GM12878 (cell line): Measurements from ENCODE around the gene RASGRP3. TPM values are rescaled to one million over a fixed set of nuclear protein-coding genes. Genes with fewer than 3 reads are reported as not detected.

ENCODE experiments used
- ATAC-seq: fragments of 200-7000 bp; cut with Tn5 transposase; 3 replicates; pipeline ENCODE4 v1.9.1; 2020; ENCODE audit warnings: mild to moderate bottlenecking, moderate library complexity
- BruUV-seq: library from RNA; stranded (reverse); fragments of 400-500 nt; replicated peaks from 2 replicates; lab custom pipeline; 2021; lab: Mats Ljungman, UMichigan
- CTCF ChIA-PET: fragments of 300-600 bp; sonication (Branson Sonifier 250); formaldehyde crosslinking; extraction: SDS; loops from one replicate; lab custom pipeline; 2021; ENCODE audit warnings: inconsistent platforms; lab: Yijun Ruan, JAX
- POLR2A ChIA-PET: fragments of 350-600 bp; formaldehyde crosslinking; extraction: SDS; loops from one replicate; lab custom pipeline; 2021; ENCODE audit warnings: inconsistent platforms; lab: Charles Lee
- RAD21 ChIA-PET: fragments of 300-600 bp; sonication (Branson Sonifier 250); formaldehyde crosslinking; loops from one replicate; lab custom pipeline; 2023; ENCODE audit warnings: antibody characterized with exemption; ENCODE audit not compliant: unreplicated experiment; lab: Charles Lee
- SMC1A ChIA-PET: fragments of 300-600 bp; sonication (Branson Sonifier 250); formaldehyde crosslinking; loops from one replicate; lab custom pipeline; 2023; ENCODE audit not compliant: unreplicated experiment, uncharacterized antibody; lab: Charles Lee
- DNase-seq: peaks from one replicate; pipeline ENCODE4 v3.0.0-alpha.2; 2011; ENCODE audit warnings: low read depth, low spot score
- FAIRE-seq: peaks from 3 replicates; lab custom pipeline; 2011; peaks lifted over from hg19 to GRCh38; lab: Jason Lieb, UNC
- H2AFZ ChIP-seq: 2 replicates; pipeline ENCODE4 v1.6.0; 2011; ENCODE audit warnings: low read depth, low read length, control low read depth; ENCODE audit not compliant: control insufficient read depth
- H3K27ac ChIP-seq: 2 replicates; pipeline ENCODE4 v1.5.1; 2011; ENCODE audit warnings: control low read depth; ENCODE audit not compliant: control insufficient read depth, insufficient read depth
- H3K27me3 ChIP-seq, 2 experiments: replicated peaks in 1 of 2; 2 replicates each; pipeline versions ENCODE4 v1.6.0 to v1.6.1; 2011; ENCODE audit warnings: low read length in 1 of 2; ENCODE audit not compliant: control insufficient read depth in 2 of 2, insufficient read depth in 2 of 2
- H3K36me3 ChIP-seq, 2 experiments: 2 replicates each; pipeline ENCODE4 v1.5.1; 2011; ENCODE audit warnings: low read length in 1 of 2; ENCODE audit not compliant: control insufficient read depth in 2 of 2, insufficient read depth in 2 of 2
- H3K4me1 ChIP-seq: 2 replicates; pipeline ENCODE4 v1.6.1; 2011; ENCODE audit warnings: mild to moderate bottlenecking, low read length, moderate library complexity, mixed read lengths; ENCODE audit not compliant: control insufficient read depth, insufficient read depth
- H3K4me2 ChIP-seq: 2 replicates; pipeline ENCODE4 v1.6.0; 2011; ENCODE audit warnings: control low read depth; ENCODE audit not compliant: control insufficient read depth, insufficient read depth
- H3K4me3 ChIP-seq: fragments of 200-600 bp; sonication (generic); 2 replicates; pipeline ENCODE4 v1.5.1; 2016
- H3K79me2 ChIP-seq: 2 replicates; pipeline ENCODE4 v1.6.0; 2011; ENCODE audit warnings: low read length; ENCODE audit not compliant: control insufficient read depth, insufficient read depth
- H3K9ac ChIP-seq: 2 replicates; pipeline ENCODE4 v1.8.0; 2011; ENCODE audit warnings: low read length, control low read depth, mixed read lengths; ENCODE audit not compliant: control insufficient read depth, insufficient read depth
- H3K9me3 ChIP-seq: replicated peaks from 3 replicates; pipeline ENCODE4 v1.5.1; 2011; ENCODE audit warnings: mild to moderate bottlenecking, low read length; ENCODE audit not compliant: control insufficient read depth, insufficient read depth
- H4K20me1 ChIP-seq: 2 replicates; pipeline ENCODE4 v1.6.0; 2011; ENCODE audit not compliant: control insufficient read depth, insufficient read depth
- ATF7 ChIP-seq: fragments of 450-650 bp; IDR thresholded peaks from 2 replicates; pipeline ENCODE4 v1.6.1; 2016; ENCODE audit warnings: low read depth, mild to moderate bottlenecking
- BCL11A ChIP-seq: IDR thresholded peaks from 2 replicates; pipeline ENCODE4 v1.6.1; 2011; ENCODE audit warnings: low read depth, low read length
- CEBPB ChIP-seq, 2 experiments: fragments of 150-350 bp in 1 of 2; IDR thresholded peaks; 2 replicates each; pipeline ENCODE4 v1.6.1; 2012 to 2014; ENCODE audit warnings: low read depth in 2 of 2, low read length in 2 of 2, borderline replicate concordance in 1 of 2, inconsistent platforms in 1 of 2
- CREB1 ChIP-seq: IDR thresholded peaks from 2 replicates; pipeline ENCODE4 v1.6.1; 2012; ENCODE audit warnings: low read depth, mild to moderate bottlenecking, inconsistent platforms
- DPF2 ChIP-seq: fragments of 450-650 bp; IDR thresholded peaks from 2 replicates; pipeline ENCODE4 v1.6.1; 2017; ENCODE audit warnings: mild to moderate bottlenecking
- EED ChIP-seq: sonication (generic); IDR thresholded peaks from 2 replicates; pipeline ENCODE4 v1.6.1; 2016; ENCODE audit warnings: antibody characterized with exemption, low read depth
- EGR1 ChIP-seq, 2 experiments: IDR thresholded peaks; 1 replicate in 1 of 2; 2 replicates in 1 of 2; pipeline ENCODE4 v1.6.1; 2011 to 2012; ENCODE audit warnings: low read depth in 2 of 2, low read length in 2 of 2, borderline replicate concordance in 1 of 2, mild to moderate bottlenecking in 1 of 2, moderate library complexity in 1 of 2
- EP300 ChIP-seq, 2 experiments: fragments of 150-350 bp in 1 of 2; IDR thresholded peaks; 2 replicates each; pipeline ENCODE4 v1.6.1; 2011 to 2012; ENCODE audit warnings: low read depth in 2 of 2, low read length in 2 of 2, borderline replicate concordance in 1 of 2, improper control_type of control experiment in 1 of 2, inconsistent platforms in 1 of 2; ENCODE audit not compliant: control insufficient read depth in 1 of 2
- GABPA ChIP-seq: IDR thresholded peaks from 2 replicates; pipeline ENCODE4 v1.6.1; 2014; ENCODE audit warnings: antibody characterized with exemption, low read depth, mild to moderate bottlenecking, inconsistent platforms
- IKZF2 ChIP-seq, 2 experiments: fragments of 450-650 bp; IDR thresholded peaks; 2 replicates each; pipeline ENCODE4 v1.6.1; 2017; ENCODE audit warnings: mild to moderate bottlenecking in 2 of 2, moderate library complexity in 2 of 2
- JUNB ChIP-seq: IDR thresholded peaks from 2 replicates; pipeline ENCODE4 v1.6.1; 2016; ENCODE audit warnings: antibody characterized with exemption, mild to moderate bottlenecking
- MTA2 ChIP-seq: fragments of 450-650 bp; IDR thresholded peaks from 2 replicates; pipeline ENCODE4 v1.6.1; 2016; ENCODE audit warnings: low read depth, mild to moderate bottlenecking, moderate library complexity
- MTA3 ChIP-seq: IDR thresholded peaks from 2 replicates; pipeline ENCODE4 v1.6.1; 2012; ENCODE audit warnings: low read length, inconsistent platforms, borderline replicate concordance
- NFIC ChIP-seq: IDR thresholded peaks from 2 replicates; pipeline ENCODE4 v1.6.1; 2012; ENCODE audit warnings: low read depth, mild to moderate bottlenecking, inconsistent platforms, low read length, moderate library complexity
- NFYB ChIP-seq: IDR thresholded peaks from 2 replicates; pipeline ENCODE4 v1.6.1; 2011; ENCODE audit warnings: low read depth, mild to moderate bottlenecking, low read length, improper control_type of control experiment, moderate library complexity; ENCODE audit not compliant: insufficient read depth
- PAX8 ChIP-seq: fragments of 450-650 bp; IDR thresholded peaks from 2 replicates; pipeline ENCODE4 v1.6.1; 2017; ENCODE audit warnings: mild to moderate bottlenecking, moderate library complexity
- PML ChIP-seq: IDR thresholded peaks from 2 replicates; pipeline ENCODE4 v1.6.1; 2012; ENCODE audit warnings: low read length, inconsistent platforms
- RAD51 ChIP-seq: fragments of 450-650 bp; IDR thresholded peaks from 2 replicates; pipeline ENCODE4 v1.6.1; 2016; ENCODE audit warnings: moderate library complexity, mild to moderate bottlenecking, inconsistent platforms
- RUNX3 ChIP-seq: IDR thresholded peaks from 2 replicates; pipeline ENCODE4 v1.6.1; 2012; ENCODE audit warnings: low read length, inconsistent platforms
- TBL1XR1 ChIP-seq: IDR thresholded peaks from 2 replicates; pipeline ENCODE4 v1.6.1; 2012; ENCODE audit warnings: low read depth, low read length, improper control_type of control experiment
- TCF7 ChIP-seq: IDR thresholded peaks from 2 replicates; pipeline ENCODE4 v1.6.1; 2014; ENCODE audit warnings: antibody characterized with exemption, borderline replicate concordance
- YY1 ChIP-seq: IDR thresholded peaks from 2 replicates; pipeline ENCODE4 v1.6.1; 2011; ENCODE audit warnings: low read depth, mild to moderate bottlenecking, low read length
- ZNF217 ChIP-seq: fragments of 450-650 bp; IDR thresholded peaks from 2 replicates; pipeline ENCODE4 v1.6.1; 2017; ENCODE audit warnings: antibody characterized with exemption, mild to moderate bottlenecking
- ZNF274 ChIP-seq: IDR thresholded peaks from one replicate; pipeline ENCODE4 v1.8.0; 2011; ENCODE audit not compliant: insufficient read length, insufficient read depth
- WGBS: methylation state at CpG from one replicate; pipeline ENCODE4 v1.1.6; 2016; ENCODE audit warnings: low lambda C conversion rate; ENCODE audit not compliant: insufficient replicate concordance, insufficient coverage; ENCODE audit errors: missing lambda C conversion rate; 5-methylcytosine and 5-hydroxymethylcytosine counted together
- in situ Hi-C: fragments of 300-500 bp; cut with MboI; formaldehyde crosslinking; loops from 9 replicates; pipeline ENCODE4 v1.14.3; 2018; ENCODE audit warnings: mixed read lengths
- intact Hi-C: fragments of 100-400 bp; cut with micrococcal nuclease; formaldehyde crosslinking; loops from one replicate; pipeline ENCODE4 v1.14.2; 2022; ENCODE audit not compliant: unreplicated experiment
- polyA plus RNA-seq, 11 experiments: library from polyadenylated mRNA; depleted of rRNA in 4 of 11; unstranded in 6 of 11; stranded (reverse) in 5 of 11; fragments of >200 nt; fragmentation: Nextera tagmentation in 4 of 11; fragmentation: Illumina TruSeq in 1 of 11; extraction: Ambion mirVana in 4 of 11; extraction: Trizol in 1 of 11; gene quantifications; 1 replicate in 1 of 11; 2 replicates in 10 of 11; pipeline versions ENCODE4 v1.2.1 to v1.2.3, GENCODE V29; 2011 to 2016; ENCODE audit warnings: inconsistent platforms in 2 of 11, missing spikeins in 2 of 11, low read depth in 1 of 11
- total RNA-seq, 4 experiments: library from RNA; depleted of rRNA in 3 of 4; stranded (reverse); fragments of >200 nt in 3 of 4; fragmentation: Illumina TruSeq in 1 of 4; extraction: Trizol in 1 of 4; gene quantifications; 2 replicates each; pipeline versions ENCODE4 v1.2.1 to v1.2.3, GENCODE V29; 2013 to 2021
- TF ChIP-seq, protein P1 (sequence below): IDR thresholded peaks from 2 replicates; pipeline ENCODE4 v1.6.1; 2011; ENCODE audit warnings: borderline replicate concordance, low read depth, mild to moderate bottlenecking, moderate library complexity, low read length; ENCODE audit not compliant: insufficient read depth, poor library complexity, severe bottlenecking

Gene RASGRP3
- total and polyA plus RNA-seq, 10 of the 15 experiments (the other 5 are each of a cell fraction or from before 2014, with no cell fraction given), result 31.6 to 106 (median 64.7) TPM

- Histone ChIP-seq H3K4me2 (peak overlapping the region; percentile 81), H3K4me1 (peaks cover 39% of the 10 kb centered on the region), H2AFZ (no peak overlapping the region), H3K27ac (peak overlapping the region; percentile 88), H3K9ac (peak overlapping the region; percentile 42), H3K27me3 (no peaks in the 10 kb centered on the region), H3K36me3 (peaks cover 0 to 4% of the 10 kb centered on the region in 2 experiments; a peak in 3 of 4 replicates), H3K79me2 (peaks cover 89% of the 10 kb centered on the region), H3K4me3 (peak overlapping the region; percentile 15), H3K9me3 (peaks cover 8% of the 10 kb centered on the region; the same call in 2 of the 3 replicates), H4K20me1 (no peaks in the 10 kb centered on the region)
- ChIA-PET POLR2A (interaction anchor here (0.7 kb wide), 2 partner anchors 10 to 13 kb away, joined by 3 to 4 read pairs; no protein-coding TSS in a partner anchor), SMC1A (interaction anchor here (0.7 to 9.6 kb wide), 4 partner anchors 8 to 114 kb away, joined by 3 to 258 read pairs (median 4); partner anchors contain the start of gene FAM98A), RAD21 (interaction anchor here (1.1 to 9.7 kb wide), 2 partner anchors 9 to 99 kb away, joined by 5 to 222 read pairs; no protein-coding TSS in a partner anchor), CTCF (interaction anchor here (2.5 kb wide), 1 partner anchor 10 kb away, joined by 8 read pairs; no protein-coding TSS in a partner anchor)
- intact Hi-C loops, result loop anchor here (10.0 kb wide), 1 partner anchor 1201 kb away; no protein-coding TSS in a partner anchor
- peak; percentile 13 for ATAC-seq
- BruUV-seq, result no TSS peak
- 0% methylated on average over 2 of the region's 2 CpGs for WGBS
- FAIRE-seq, result no peak
- no peak for DNase-seq
- in situ Hi-C loops, result loop anchor here (25.0 kb wide), 1 partner anchor 1203 kb away; no protein-coding TSS in a partner anchor
- TF ChIP-seq NFYB, result no peak
- TF ChIP-seq MTA2, result 0 out of 2 replicates have a peak, but pooled peaks have one; percentile 35
- TF ChIP-seq, protein P1, sequence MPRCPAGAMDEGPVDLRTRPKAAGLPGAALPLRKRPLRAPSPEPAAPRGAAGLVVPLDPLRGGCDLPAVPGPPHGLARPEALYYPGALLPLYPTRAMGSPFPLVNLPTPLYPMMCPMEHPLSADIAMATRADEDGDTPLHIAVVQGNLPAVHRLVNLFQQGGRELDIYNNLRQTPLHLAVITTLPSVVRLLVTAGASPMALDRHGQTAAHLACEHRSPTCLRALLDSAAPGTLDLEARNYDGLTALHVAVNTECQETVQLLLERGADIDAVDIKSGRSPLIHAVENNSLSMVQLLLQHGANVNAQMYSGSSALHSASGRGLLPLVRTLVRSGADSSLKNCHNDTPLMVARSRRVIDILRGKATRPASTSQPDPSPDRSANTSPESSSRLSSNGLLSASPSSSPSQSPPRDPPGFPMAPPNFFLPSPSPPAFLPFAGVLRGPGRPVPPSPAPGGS, result peak; percentile 23
- TF ChIP-seq IKZF2 (IDR thresholded peaks at IDR 0.05), result peak; percentile 80 to 81
- TF ChIP-seq TCF7, result peak; percentile 21; the same call in 1 of the 2 replicates
- TF ChIP-seq RUNX3, result peak; percentile 68
- TF ChIP-seq EED, result peak; percentile 88
- 0 out of 2 replicates have a peak, but pooled peaks have one; percentile 9 for TF ChIP-seq RAD51
- no peak for TF ChIP-seq YY1
- TF ChIP-seq ATF7, result no peak
- TF ChIP-seq NFIC, result peak; percentile 96
- TF ChIP-seq GABPA, result 0 out of 2 replicates have a peak, but pooled peaks have one; percentile 46
- no peak for TF ChIP-seq PAX8
- TF ChIP-seq CREB1, result no peak
- TF ChIP-seq JUNB, result peak; percentile 98
- no peak for TF ChIP-seq TBL1XR1
- TF ChIP-seq MTA3, result peak; percentile 66; the same call in 1 of the 2 replicates
- TF ChIP-seq CEBPB (IDR thresholded peaks at IDR 0.05; ENCODE audit: borderline replicate concordance in 1 of 2, low read depth in 2 of 2, low read length in 2 of 2), result peak in 1 of 2 experiments; percentile 52; a peak in 1 of 4 replicates
- peak; percentile 63 for TF ChIP-seq DPF2
- TF ChIP-seq EGR1 (IDR thresholded peaks at IDR 0.05; ENCODE audit: borderline replicate concordance in 1 of 2, low read depth in 2 of 2, low read length in 2 of 2), result no peak
- TF ChIP-seq BCL11A, result peak; percentile 75; the same call in 1 of the 2 replicates
- TF ChIP-seq ZNF217, result peak; percentile 61; the same call in 1 of the 2 replicates
- peak in 1 of 2 experiments; percentile 79; a peak in 2 of 4 replicates for TF ChIP-seq EP300 (IDR thresholded peaks at IDR 0.05; ENCODE audit: borderline replicate concordance in 1 of 2, control insufficient read depth in 1 of 2, low read depth in 2 of 2, low read length in 2 of 2)
- TF ChIP-seq PML, result peak; percentile 60; the same call in 1 of the 2 replicates
- TF ChIP-seq ZNF274, result no peak
These were observed 7.7 kb downstream of the RASGRP3 start for GRCh38 chr2:33484042-33484621.
